K562 (cell line): ENCODE measurements around the gene AGPAT1. TPM values are rescaled to one million over a fixed set of nuclear protein-coding genes. Genes with fewer than 3 reads are reported as not detected.

Experiments
- ATAC-seq: fragments of 200-7000 bp; cut with Tn5 transposase; 3 replicates; pipeline ENCODE4 v1.9.1; 2020; ENCODE audit warnings: moderate library complexity
- BruUV-seq: library from RNA; stranded (reverse); fragments of 400-500 nt; replicated peaks from 2 replicates; lab custom pipeline; 2021; lab: Mats Ljungman, UMichigan
- CTCF ChIA-PET: fragments of 300-600 bp; formaldehyde crosslinking; extraction: SDS; loops from one replicate; lab custom pipeline; 2021; ENCODE audit warnings: low intra/inter-chr PET ratio; lab: Yijun Ruan, JAX
- POLR2A ChIA-PET: fragments of 300-600, 350-650 bp; sonication (Branson Sonifier 250); formaldehyde crosslinking; extraction: SDS; loops from one replicate; lab custom pipeline; 2021; ENCODE audit warnings: antibody characterized with exemption, inconsistent platforms; lab: Yijun Ruan, JAX
- DNase-seq, 4 experiments: peaks; one replicate each; pipeline versions ENCODE4 v3.0.0 to v3.0.0-alpha.2; 2011 to 2018; ENCODE audit warnings: low spot score in 3 of 4, mixed read lengths in 3 of 4; ENCODE audit errors: extremely low read depth in 1 of 4
- FAIRE-seq: peaks from 2 replicates; lab custom pipeline; 2011; peaks lifted over from hg19 to GRCh38; lab: Jason Lieb, UNC
- H2AFZ ChIP-seq: 2 replicates; pipeline ENCODE4 v1.6.0; 2011; ENCODE audit warnings: low read depth, low read length, control low read depth, inconsistent platforms
- H3K27ac ChIP-seq: fragments of 200-600 bp; 3 replicates; pipeline ENCODE4 v1.8.0; 2011; ENCODE audit warnings: low read depth, mild to moderate bottlenecking, control low read depth, inconsistent platforms, low read length, moderate library complexity, mixed read lengths; ENCODE audit errors: extremely low read depth
- H3K27me3 ChIP-seq, 2 experiments: fragments of 300-600 bp in 1 of 2; 2 replicates in 1 of 2; 3 replicates in 1 of 2; pipeline versions ENCODE4 v1.6.0 to v1.8.0; 2011; ENCODE audit warnings: inconsistent platforms in 2 of 2, low read length in 2 of 2, mild to moderate bottlenecking in 1 of 2, mixed read lengths in 1 of 2, moderate library complexity in 1 of 2; ENCODE audit not compliant: control insufficient read depth in 2 of 2, insufficient read depth in 2 of 2
- H3K36me3 ChIP-seq: fragments of 300-600 bp; 3 replicates; pipeline ENCODE4 v1.8.0; 2011; ENCODE audit warnings: mild to moderate bottlenecking, low read length, inconsistent platforms; ENCODE audit not compliant: control insufficient read depth, insufficient read depth
- H3K4me1 ChIP-seq, 2 experiments: fragments of 200-600 bp in 1 of 2; replicated peaks in 1 of 2; 2 replicates in 1 of 2; 3 replicates in 1 of 2; pipeline versions ENCODE4 v1.5.1 to v1.8.0; 2011; ENCODE audit warnings: inconsistent platforms in 2 of 2, low read length in 2 of 2, mild to moderate bottlenecking in 1 of 2, mixed read lengths in 1 of 2, moderate library complexity in 1 of 2; ENCODE audit not compliant: control insufficient read depth in 2 of 2, insufficient read depth in 2 of 2
- H3K4me2 ChIP-seq: 2 replicates; pipeline ENCODE4 v1.6.1; 2011; ENCODE audit warnings: low read length, control low read depth, inconsistent platforms, mixed read lengths; ENCODE audit not compliant: insufficient read depth
- H3K4me3 ChIP-seq: fragments of 200-600 bp; sonication (generic), shearing (Covaris generic); 2 replicates; pipeline ENCODE4 v1.5.1; 2016; ENCODE audit warnings: control low read depth, inconsistent platforms
- H3K79me2 ChIP-seq: fragments of 200-600 bp; 3 replicates; pipeline ENCODE4 v1.8.0; 2011; ENCODE audit warnings: low read length, inconsistent platforms; ENCODE audit not compliant: control insufficient read depth, insufficient read depth
- H3K9ac ChIP-seq, 2 experiments: 2 replicates each; pipeline versions ENCODE4 v1.6.0 to v1.6.1; 2011; ENCODE audit warnings: low read depth in 2 of 2, low read length in 2 of 2, control low read depth in 1 of 2, inconsistent platforms in 1 of 2, mild to moderate bottlenecking in 1 of 2, mixed read lengths in 1 of 2; ENCODE audit not compliant: insufficient read depth in 1 of 2
- H3K9me1 ChIP-seq: one replicate; pipeline ENCODE4 v1.6.0; 2011; ENCODE audit warnings: inconsistent platforms, mild to moderate bottlenecking, low read length, moderate library complexity; ENCODE audit not compliant: control insufficient read depth, insufficient read depth
- H3K9me3 ChIP-seq: replicated peaks from 2 replicates; pipeline ENCODE4 v1.5.1; 2011; ENCODE audit warnings: low read depth, low read length, inconsistent platforms; ENCODE audit not compliant: control insufficient read depth, insufficient read depth
- H4K20me1 ChIP-seq: replicated peaks from 2 replicates; pipeline ENCODE4 v1.6.1; 2011; ENCODE audit warnings: low read length, inconsistent platforms, mixed read lengths; ENCODE audit not compliant: control insufficient read depth, insufficient read depth
- ILK ChIP-seq: fragments of 450-650 bp; IDR thresholded peaks from 2 replicates; pipeline ENCODE4 v1.6.1; 2016; ENCODE audit warnings: missing genetic modification characterization, low read depth, mild to moderate bottlenecking, missing compliant biosample characterization, moderate library complexity, borderline replicate concordance
- WGBS: fragments of 100-300 bp; shearing (Covaris generic); methylation state at CpG from one replicate; pipeline ENCODE4 v1.1.6; 2016; ENCODE audit warnings: low coverage, mixed read lengths; ENCODE audit not compliant: insufficient coverage; ENCODE audit errors: missing lambda C conversion rate; 5-methylcytosine and 5-hydroxymethylcytosine counted together
- in situ Hi-C: fragments of 300-500 bp; cut with MboI; formaldehyde crosslinking; loops from 4 replicates; pipeline ENCODE4 v1.15.0; 2018; ENCODE audit warnings: inconsistent platforms, mixed read lengths
- intact Hi-C: fragments of 100-400 bp; cut with micrococcal nuclease; formaldehyde crosslinking; loops from 2 replicates; pipeline ENCODE4 v1.14.2; 2022
- polyA plus RNA-seq, 8 experiments: library from polyadenylated mRNA; depleted of rRNA in 4 of 8; stranded (reverse) in 5 of 8; unstranded in 3 of 8; fragments of >200 nt; fragmentation: Nextera tagmentation in 2 of 8; fragmentation: Illumina TruSeq in 1 of 8; extraction: Ambion mirVana in 2 of 8; extraction: Trizol in 1 of 8; gene quantifications; 2 replicates each; pipeline versions ENCODE4 v1.2.1 to v1.2.3, GENCODE V29; 2011 to 2014; ENCODE audit warnings: inconsistent platforms in 1 of 8, missing spikeins in 1 of 8
- total RNA-seq, 7 experiments: library from RNA; depleted of rRNA in 6 of 7; stranded (reverse); fragments of >200 nt in 6 of 7; fragmentation: Illumina TruSeq in 2 of 7; extraction: Trizol in 2 of 7; gene quantifications; 2 replicates each; pipeline versions ENCODE4 v1.2.1 to v1.2.3, GENCODE V29; 2011 to 2021; ENCODE audit warnings: low replicate concordance in 1 of 7
- TF ChIP-seq, protein P1 (sequence below): sonication (generic); formaldehyde crosslinking; IDR thresholded peaks from 2 replicates; pipeline ENCODE4 v1.8.1; 2023; ENCODE audit warnings: missing genetic modification reagents, mild to moderate bottlenecking, borderline replicate concordance
- TF ChIP-seq, protein P2 (sequence below): fragments of 200-600 bp; sonication (generic); IDR thresholded peaks from one replicate; pipeline ENCODE4 v1.6.1; 2012; ENCODE audit warnings: mild to moderate bottlenecking, low read depth, low read length, inconsistent platforms

Gene AGPAT1
- total and polyA plus RNA-seq, 9 of the 15 experiments (the other 6 are each of a cell fraction or from before 2014, with no cell fraction given) = 37.9 to 176 (median 69.4) TPM

DNA sequence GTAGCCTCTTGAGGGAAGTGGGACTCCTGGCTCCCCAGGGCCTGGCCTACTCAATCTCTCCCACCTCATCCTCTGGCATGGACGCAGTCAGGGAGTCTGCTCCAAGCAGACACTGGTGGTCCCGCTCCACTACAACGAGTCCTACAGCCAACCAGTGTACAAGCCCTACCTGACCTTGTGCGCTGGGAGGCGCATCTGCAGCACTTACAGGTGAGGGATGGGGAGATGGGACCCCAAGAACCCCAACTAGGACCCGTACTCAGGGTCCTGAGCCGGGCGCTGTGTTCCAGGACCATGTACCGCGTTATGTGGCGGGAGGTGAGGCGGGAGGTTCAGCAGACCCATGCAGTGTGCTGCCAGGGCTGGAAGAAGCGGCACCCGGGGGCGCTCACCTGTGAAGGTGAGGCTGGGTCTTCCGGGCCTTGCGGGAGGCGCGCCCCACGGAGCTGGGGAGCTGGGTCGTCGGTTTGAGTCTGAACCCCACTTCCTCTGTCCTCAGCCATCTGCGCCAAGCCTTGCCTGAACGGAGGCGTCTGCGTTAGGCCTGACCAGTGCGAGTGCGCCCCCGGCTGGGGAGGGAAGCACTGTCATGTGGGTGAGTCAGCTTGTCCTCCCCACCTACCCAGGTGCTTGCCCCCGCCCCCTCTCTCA lies 9.3 kb downstream of the AGPAT1 start:
- H2AFZ ChIP-seq = no peak overlapping the region
- BruUV-seq = no TSS peak
- peak overlapping the region in 1 of 2 experiments; percentile 88; a peak in 2 of 4 replicates for H3K9ac ChIP-seq
- H3K9me3 ChIP-seq = no peaks in the 10 kb centered on the region
- H3K9me1 ChIP-seq = no peaks in the 10 kb centered on the region
- POLR2A ChIA-PET = interaction anchor here (0.6 to 4.6 kb wide), 3 partner anchors 11 to 37 kb away, joined by 3 to 30 read pairs (median 4); partner anchors contain the start of genes AGPAT1 and RNF5
- FAIRE-seq (no peak), ATAC-seq (peak; percentile 62), DNase-seq (peak; percentile 69 to 77 (median 70))
- no peak overlapping the region for H3K4me3 ChIP-seq
- H3K4me2 ChIP-seq = no peak overlapping the region
- in situ Hi-C loops (no loop called here), intact Hi-C loops (loop anchor here (5.0 kb wide), 1 partner anchor 49 kb away; no protein-coding TSS in a partner anchor)
- H3K4me1 ChIP-seq = peaks cover 44 to 51% of the 10 kb centered on the region in 2 experiments
- peaks cover 80% of the 10 kb centered on the region for H3K36me3 ChIP-seq
- H3K79me2 ChIP-seq = peaks cover 3% of the 10 kb centered on the region; the same call in 1 of the 3 replicates
- CTCF ChIA-PET = no interaction called here
- no peaks in the 10 kb centered on the region for H4K20me1 ChIP-seq
- WGBS = 92% methylated on average over 24 of the region's 30 CpGs
- H3K27me3 ChIP-seq = no peaks in the 10 kb centered on the region
- 0 out of 3 replicates have a peak overlapping the region, but pooled peaks have one; percentile 10 for H3K27ac ChIP-seq
- TF ChIP-seq, protein P1, sequence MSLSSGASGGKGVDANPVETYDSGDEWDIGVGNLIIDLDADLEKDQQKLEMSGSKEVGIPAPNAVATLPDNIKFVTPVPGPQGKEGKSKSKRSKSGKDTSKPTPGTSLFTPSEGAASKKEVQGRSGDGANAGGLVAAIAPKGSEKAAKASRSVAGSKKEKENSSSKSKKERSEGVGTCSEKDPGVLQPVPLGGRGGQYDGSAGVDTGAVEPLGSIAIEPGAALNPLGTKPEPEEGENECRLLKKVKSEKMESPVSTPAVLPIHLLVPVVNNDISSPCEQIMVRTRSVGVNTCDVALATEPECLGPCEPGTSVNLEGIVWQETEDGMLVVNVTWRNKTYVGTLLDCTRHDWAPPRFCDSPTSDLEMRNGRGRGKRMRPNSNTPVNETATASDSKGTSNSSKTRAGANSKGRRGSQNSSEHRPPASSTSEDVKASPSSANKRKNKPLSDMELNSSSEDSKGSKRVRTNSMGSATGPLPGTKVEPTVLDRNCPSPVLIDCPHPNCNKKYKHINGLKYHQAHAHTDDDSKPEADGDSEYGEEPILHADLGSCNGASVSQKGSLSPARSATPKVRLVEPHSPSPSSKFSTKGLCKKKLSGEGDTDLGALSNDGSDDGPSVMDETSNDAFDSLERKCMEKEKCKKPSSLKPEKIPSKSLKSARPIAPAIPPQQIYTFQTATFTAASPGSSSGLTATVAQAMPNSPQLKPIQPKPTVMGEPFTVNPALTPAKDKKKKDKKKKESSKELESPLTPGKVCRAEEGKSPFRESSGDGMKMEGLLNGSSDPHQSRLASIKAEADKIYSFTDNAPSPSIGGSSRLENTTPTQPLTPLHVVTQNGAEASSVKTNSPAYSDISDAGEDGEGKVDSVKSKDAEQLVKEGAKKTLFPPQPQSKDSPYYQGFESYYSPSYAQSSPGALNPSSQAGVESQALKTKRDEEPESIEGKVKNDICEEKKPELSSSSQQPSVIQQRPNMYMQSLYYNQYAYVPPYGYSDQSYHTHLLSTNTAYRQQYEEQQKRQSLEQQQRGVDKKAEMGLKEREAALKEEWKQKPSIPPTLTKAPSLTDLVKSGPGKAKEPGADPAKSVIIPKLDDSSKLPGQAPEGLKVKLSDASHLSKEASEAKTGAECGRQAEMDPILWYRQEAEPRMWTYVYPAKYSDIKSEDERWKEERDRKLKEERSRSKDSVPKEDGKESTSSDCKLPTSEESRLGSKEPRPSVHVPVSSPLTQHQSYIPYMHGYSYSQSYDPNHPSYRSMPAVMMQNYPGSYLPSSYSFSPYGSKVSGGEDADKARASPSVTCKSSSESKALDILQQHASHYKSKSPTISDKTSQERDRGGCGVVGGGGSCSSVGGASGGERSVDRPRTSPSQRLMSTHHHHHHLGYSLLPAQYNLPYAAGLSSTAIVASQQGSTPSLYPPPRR = no peak; the same call in 1 of the 2 replicates
- TF ChIP-seq, protein P2, sequence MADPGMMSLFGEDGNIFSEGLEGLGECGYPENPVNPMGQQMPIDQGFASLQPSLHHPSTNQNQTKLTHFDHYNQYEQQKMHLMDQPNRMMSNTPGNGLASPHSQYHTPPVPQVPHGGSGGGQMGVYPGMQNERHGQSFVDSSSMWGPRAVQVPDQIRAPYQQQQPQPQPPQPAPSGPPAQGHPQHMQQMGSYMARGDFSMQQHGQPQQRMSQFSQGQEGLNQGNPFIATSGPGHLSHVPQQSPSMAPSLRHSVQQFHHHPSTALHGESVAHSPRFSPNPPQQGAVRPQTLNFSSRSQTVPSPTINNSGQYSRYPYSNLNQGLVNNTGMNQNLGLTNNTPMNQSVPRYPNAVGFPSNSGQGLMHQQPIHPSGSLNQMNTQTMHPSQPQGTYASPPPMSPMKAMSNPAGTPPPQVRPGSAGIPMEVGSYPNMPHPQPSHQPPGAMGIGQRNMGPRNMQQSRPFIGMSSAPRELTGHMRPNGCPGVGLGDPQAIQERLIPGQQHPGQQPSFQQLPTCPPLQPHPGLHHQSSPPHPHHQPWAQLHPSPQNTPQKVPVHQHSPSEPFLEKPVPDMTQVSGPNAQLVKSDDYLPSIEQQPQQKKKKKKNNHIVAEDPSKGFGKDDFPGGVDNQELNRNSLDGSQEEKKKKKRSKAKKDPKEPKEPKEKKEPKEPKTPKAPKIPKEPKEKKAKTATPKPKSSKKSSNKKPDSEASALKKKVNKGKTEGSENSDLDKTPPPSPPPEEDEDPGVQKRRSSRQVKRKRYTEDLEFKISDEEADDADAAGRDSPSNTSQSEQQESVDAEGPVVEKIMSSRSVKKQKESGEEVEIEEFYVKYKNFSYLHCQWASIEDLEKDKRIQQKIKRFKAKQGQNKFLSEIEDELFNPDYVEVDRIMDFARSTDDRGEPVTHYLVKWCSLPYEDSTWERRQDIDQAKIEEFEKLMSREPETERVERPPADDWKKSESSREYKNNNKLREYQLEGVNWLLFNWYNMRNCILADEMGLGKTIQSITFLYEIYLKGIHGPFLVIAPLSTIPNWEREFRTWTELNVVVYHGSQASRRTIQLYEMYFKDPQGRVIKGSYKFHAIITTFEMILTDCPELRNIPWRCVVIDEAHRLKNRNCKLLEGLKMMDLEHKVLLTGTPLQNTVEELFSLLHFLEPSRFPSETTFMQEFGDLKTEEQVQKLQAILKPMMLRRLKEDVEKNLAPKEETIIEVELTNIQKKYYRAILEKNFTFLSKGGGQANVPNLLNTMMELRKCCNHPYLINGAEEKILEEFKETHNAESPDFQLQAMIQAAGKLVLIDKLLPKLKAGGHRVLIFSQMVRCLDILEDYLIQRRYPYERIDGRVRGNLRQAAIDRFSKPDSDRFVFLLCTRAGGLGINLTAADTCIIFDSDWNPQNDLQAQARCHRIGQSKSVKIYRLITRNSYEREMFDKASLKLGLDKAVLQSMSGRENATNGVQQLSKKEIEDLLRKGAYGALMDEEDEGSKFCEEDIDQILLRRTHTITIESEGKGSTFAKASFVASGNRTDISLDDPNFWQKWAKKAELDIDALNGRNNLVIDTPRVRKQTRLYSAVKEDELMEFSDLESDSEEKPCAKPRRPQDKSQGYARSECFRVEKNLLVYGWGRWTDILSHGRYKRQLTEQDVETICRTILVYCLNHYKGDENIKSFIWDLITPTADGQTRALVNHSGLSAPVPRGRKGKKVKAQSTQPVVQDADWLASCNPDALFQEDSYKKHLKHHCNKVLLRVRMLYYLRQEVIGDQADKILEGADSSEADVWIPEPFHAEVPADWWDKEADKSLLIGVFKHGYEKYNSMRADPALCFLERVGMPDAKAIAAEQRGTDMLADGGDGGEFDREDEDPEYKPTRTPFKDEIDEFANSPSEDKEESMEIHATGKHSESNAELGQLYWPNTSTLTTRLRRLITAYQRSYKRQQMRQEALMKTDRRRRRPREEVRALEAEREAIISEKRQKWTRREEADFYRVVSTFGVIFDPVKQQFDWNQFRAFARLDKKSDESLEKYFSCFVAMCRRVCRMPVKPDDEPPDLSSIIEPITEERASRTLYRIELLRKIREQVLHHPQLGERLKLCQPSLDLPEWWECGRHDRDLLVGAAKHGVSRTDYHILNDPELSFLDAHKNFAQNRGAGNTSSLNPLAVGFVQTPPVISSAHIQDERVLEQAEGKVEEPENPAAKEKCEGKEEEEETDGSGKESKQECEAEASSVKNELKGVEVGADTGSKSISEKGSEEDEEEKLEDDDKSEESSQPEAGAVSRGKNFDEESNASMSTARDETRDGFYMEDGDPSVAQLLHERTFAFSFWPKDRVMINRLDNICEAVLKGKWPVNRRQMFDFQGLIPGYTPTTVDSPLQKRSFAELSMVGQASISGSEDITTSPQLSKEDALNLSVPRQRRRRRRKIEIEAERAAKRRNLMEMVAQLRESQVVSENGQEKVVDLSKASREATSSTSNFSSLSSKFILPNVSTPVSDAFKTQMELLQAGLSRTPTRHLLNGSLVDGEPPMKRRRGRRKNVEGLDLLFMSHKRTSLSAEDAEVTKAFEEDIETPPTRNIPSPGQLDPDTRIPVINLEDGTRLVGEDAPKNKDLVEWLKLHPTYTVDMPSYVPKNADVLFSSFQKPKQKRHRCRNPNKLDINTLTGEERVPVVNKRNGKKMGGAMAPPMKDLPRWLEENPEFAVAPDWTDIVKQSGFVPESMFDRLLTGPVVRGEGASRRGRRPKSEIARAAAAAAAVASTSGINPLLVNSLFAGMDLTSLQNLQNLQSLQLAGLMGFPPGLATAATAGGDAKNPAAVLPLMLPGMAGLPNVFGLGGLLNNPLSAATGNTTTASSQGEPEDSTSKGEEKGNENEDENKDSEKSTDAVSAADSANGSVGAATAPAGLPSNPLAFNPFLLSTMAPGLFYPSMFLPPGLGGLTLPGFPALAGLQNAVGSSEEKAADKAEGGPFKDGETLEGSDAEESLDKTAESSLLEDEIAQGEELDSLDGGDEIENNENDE = no peak
- TF ChIP-seq ILK = no peak
